K562 (cell line): Measurements from ENCODE around the gene TLX2. TPM values are rescaled to one million over a fixed set of nuclear protein-coding genes. Genes with fewer than 3 reads are reported as not detected.
A peak's percentile ranks its signal among the peaks of the same experiment; 100 is the strongest.

ENCODE experiments used
- GATAD2B ChIP-seq: fragments of 450-650 bp; IDR thresholded peaks from 2 replicates; pipeline ENCODE4 v1.6.1; 2017; ENCODE audit warnings: mild to moderate bottlenecking, borderline replicate concordance
- MCM3 ChIP-seq: fragments of 450-650 bp; IDR thresholded peaks from 2 replicates; pipeline ENCODE4 v1.6.1; 2016
- MYNN ChIP-seq, 2 experiments: sonication (generic); formaldehyde crosslinking in 1 of 2; IDR thresholded peaks; 2 replicates each; pipeline versions ENCODE4 v1.5.0 to v1.6.1; 2016 to 2020; ENCODE audit warnings: antibody characterized with exemption in 1 of 2, missing genetic modification reagents in 1 of 2
- POLR3A ChIP-seq: IDR thresholded peaks from 2 replicates; pipeline ENCODE4 v1.6.1; 2011; ENCODE audit warnings: borderline replicate concordance, mild to moderate bottlenecking, moderate library complexity; ENCODE audit not compliant: insufficient read length, insufficient read depth; ENCODE audit errors: extremely low read depth
- SNRNP70 ChIP-seq: fragments of 200-400 bp; formaldehyde crosslinking; optimal IDR thresholded peaks from 2 replicates; pipeline ENCODE3; 2017; ENCODE audit warnings: low read depth, low read length
- ZNF318 ChIP-seq, 2 experiments: fragments of 450-650 bp; IDR thresholded peaks; 2 replicates each; pipeline ENCODE4 v1.6.1; 2016; ENCODE audit warnings: mild to moderate bottlenecking in 2 of 2, borderline replicate concordance in 1 of 2, low read depth in 1 of 2, moderate library complexity in 1 of 2
- polyA plus RNA-seq, 8 experiments: library from polyadenylated mRNA; depleted of rRNA in 4 of 8; stranded (reverse) in 5 of 8; unstranded in 3 of 8; fragments of >200 nt; fragmentation: Nextera tagmentation in 2 of 8; fragmentation: Illumina TruSeq in 1 of 8; extraction: Ambion mirVana in 2 of 8; extraction: Trizol in 1 of 8; gene quantifications; 2 replicates each; pipeline versions ENCODE4 v1.2.1 to v1.2.3, GENCODE V29; 2011 to 2014; ENCODE audit warnings: inconsistent platforms in 1 of 8, missing spikeins in 1 of 8
- total RNA-seq, 7 experiments: library from RNA; depleted of rRNA in 6 of 7; stranded (reverse); fragments of >200 nt in 6 of 7; fragmentation: Illumina TruSeq in 2 of 7; extraction: Trizol in 2 of 7; gene quantifications; 2 replicates each; pipeline versions ENCODE4 v1.2.1 to v1.2.3, GENCODE V29; 2011 to 2021; ENCODE audit warnings: low replicate concordance in 1 of 7
- TF ChIP-seq, protein P1 (sequence below): fragments of 250-450 bp; sonication (Bioruptor Pico); IDR thresholded peaks from 2 replicates; pipeline ENCODE4 v1.4.0; 2020; ENCODE audit warnings: mild to moderate bottlenecking, moderate library complexity, borderline replicate concordance
- TF ChIP-seq, protein P2 (sequence below): fragments of 250-450 bp; sonication (Bioruptor Pico); IDR thresholded peaks from 2 replicates; pipeline ENCODE4 v1.4.0; 2020

Gene TLX2
- total and polyA plus RNA-seq, 9 of the 15 experiments (the other 6 are each of a cell fraction or from before 2014, with no cell fraction given) = not detected

DNA sequence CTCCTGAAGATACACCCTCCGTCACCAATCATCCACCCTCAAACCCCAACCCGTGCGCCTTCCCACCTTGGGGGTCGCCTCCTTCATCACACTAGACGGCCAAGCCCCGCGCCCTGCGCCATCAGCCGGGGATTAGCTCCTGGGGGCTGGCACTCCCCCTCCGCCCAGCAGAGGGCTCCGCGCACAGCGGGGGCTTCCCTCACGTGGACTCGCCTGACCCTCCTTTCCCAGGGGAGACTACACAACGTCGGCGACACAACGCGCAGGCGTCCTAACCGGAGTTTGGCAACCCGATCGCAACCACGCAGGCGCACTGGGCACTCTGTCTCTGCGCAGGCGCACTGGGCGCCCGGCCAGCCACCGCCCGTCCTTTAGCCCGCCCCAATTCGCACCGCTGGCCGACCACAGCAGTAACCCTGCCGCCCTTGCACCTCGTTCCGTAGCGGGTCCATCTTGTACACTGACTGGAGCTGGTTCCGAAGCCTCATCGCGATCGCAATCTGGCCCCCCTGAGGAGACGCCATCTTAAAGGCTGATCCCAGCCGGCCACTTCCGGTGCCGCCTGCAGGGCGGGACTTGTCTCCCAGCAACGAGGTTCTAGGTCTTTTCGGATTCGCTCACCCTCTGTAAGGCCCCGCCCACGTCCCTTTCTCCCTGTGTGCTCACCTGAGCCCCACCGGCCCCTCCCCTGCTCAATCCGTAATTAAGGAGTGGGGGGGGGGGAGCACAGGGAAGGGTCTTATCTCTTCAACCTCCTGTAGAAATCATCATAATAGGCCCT is 6.9 kb upstream of the TLX2 start, which contains the start of gene PCGF1 (continued):
- TF ChIP-seq ZNF318 (IDR thresholded peaks at IDR 0.05; ENCODE audit: borderline replicate concordance in 1 of 2, low read depth in 1 of 2) (no peak), MYNN (IDR thresholded peaks at IDR 0.05) (no peak), MYNN (CRISPR knock-in tag; IDR thresholded peaks at IDR 0.05) (no peak), POLR3A (no peak), GATAD2B (0 out of 2 replicates have a peak, but pooled peaks have one; percentile 32), SNRNP70 (no peak), MCM3 (no peak)
- TF ChIP-seq, protein P1, sequence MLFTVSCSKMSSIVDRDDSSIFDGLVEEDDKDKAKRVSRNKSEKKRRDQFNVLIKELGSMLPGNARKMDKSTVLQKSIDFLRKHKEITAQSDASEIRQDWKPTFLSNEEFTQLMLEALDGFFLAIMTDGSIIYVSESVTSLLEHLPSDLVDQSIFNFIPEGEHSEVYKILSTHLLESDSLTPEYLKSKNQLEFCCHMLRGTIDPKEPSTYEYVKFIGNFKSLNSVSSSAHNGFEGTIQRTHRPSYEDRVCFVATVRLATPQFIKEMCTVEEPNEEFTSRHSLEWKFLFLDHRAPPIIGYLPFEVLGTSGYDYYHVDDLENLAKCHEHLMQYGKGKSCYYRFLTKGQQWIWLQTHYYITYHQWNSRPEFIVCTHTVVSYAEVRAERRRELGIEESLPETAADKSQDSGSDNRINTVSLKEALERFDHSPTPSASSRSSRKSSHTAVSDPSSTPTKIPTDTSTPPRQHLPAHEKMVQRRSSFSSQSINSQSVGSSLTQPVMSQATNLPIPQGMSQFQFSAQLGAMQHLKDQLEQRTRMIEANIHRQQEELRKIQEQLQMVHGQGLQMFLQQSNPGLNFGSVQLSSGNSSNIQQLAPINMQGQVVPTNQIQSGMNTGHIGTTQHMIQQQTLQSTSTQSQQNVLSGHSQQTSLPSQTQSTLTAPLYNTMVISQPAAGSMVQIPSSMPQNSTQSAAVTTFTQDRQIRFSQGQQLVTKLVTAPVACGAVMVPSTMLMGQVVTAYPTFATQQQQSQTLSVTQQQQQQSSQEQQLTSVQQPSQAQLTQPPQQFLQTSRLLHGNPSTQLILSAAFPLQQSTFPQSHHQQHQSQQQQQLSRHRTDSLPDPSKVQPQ (CRISPR knock-in tag) = no peak
- TF ChIP-seq, protein P2, sequence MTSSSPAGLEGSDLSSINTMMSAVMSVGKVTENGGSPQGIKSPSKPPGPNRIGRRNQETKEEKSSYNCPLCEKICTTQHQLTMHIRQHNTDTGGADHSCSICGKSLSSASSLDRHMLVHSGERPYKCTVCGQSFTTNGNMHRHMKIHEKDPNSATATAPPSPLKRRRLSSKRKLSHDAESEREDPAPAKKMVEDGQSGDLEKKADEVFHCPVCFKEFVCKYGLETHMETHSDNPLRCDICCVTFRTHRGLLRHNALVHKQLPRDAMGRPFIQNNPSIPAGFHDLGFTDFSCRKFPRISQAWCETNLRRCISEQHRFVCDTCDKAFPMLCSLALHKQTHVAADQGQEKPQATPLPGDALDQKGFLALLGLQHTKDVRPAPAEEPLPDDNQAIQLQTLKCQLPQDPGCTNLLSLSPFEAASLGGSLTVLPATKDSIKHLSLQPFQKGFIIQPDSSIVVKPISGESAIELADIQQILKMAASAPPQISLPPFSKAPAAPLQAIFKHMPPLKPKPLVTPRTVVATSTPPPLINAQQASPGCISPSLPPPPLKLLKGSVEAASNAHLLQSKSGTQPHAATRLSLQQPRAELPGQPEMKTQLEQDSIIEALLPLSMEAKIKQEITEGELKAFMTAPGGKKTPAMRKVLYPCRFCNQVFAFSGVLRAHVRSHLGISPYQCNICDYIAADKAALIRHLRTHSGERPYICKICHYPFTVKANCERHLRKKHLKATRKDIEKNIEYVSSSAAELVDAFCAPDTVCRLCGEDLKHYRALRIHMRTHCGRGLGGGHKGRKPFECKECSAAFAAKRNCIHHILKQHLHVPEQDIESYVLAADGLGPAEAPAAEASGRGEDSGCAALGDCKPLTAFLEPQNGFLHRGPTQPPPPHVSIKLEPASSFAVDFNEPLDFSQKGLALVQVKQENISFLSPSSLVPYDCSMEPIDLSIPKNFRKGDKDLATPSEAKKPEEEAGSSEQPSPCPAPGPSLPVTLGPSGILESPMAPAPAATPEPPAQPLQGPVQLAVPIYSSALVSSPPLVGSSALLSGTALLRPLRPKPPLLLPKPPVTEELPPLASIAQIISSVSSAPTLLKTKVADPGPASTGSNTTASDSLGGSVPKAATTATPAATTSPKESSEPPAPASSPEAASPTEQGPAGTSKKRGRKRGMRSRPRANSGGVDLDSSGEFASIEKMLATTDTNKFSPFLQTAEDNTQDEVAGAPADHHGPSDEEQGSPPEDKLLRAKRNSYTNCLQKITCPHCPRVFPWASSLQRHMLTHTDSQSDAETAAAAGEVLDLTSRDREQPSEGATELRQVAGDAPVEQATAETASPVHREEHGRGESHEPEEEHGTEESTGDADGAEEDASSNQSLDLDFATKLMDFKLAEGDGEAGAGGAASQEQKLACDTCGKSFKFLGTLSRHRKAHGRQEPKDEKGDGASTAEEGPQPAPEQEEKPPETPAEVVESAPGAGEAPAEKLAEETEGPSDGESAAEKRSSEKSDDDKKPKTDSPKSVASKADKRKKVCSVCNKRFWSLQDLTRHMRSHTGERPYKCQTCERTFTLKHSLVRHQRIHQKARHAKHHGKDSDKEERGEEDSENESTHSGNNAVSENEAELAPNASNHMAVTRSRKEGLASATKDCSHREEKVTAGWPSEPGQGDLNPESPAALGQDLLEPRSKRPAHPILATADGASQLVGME (CRISPR knock-in tag) = no peak
